DND-41 (cell line): ENCODE results near the gene PHRF1.

Source experiments
- ATAC-seq: fragments of 200-7000 bp; cut with Tn5 transposase; 3 replicates; pipeline ENCODE4 v1.9.1; 2021; ENCODE audit warnings: low read depth; ENCODE audit not compliant: insufficient read depth
- DNase-seq: peaks from one replicate; pipeline ENCODE4 v3.0.0-alpha.2; 2020
- H2AFZ ChIP-seq: 2 replicates; pipeline ENCODE4 v1.6.0; 2012; ENCODE audit warnings: low read depth, low read length
- H3K27ac ChIP-seq: 2 replicates; pipeline ENCODE4 v1.5.1; 2012; ENCODE audit warnings: low read length, inconsistent platforms
- H3K27me3 ChIP-seq: fragments of 200-600 bp; sonication (generic); 2 replicates; pipeline ENCODE4 v1.6.0; 2012; ENCODE audit warnings: low read length, mild to moderate bottlenecking, inconsistent platforms; ENCODE audit not compliant: insufficient read depth, poor library complexity
- H3K36me3 ChIP-seq: 2 replicates; pipeline ENCODE4 v1.5.1; 2012; ENCODE audit warnings: low read length, inconsistent platforms; ENCODE audit not compliant: insufficient read depth
- H3K4me1 ChIP-seq: 2 replicates; pipeline ENCODE4 v1.5.1; 2012; ENCODE audit warnings: mild to moderate bottlenecking, low read length; ENCODE audit not compliant: insufficient read depth
- H3K4me2 ChIP-seq: 2 replicates; pipeline ENCODE4 v1.6.0; 2012; ENCODE audit warnings: mild to moderate bottlenecking, moderate library complexity, low read length, inconsistent platforms; ENCODE audit not compliant: insufficient read depth
- H3K4me3 ChIP-seq, 2 experiments: fragments of 200-600 bp in 1 of 2; shearing (Covaris generic) in 1 of 2; 2 replicates each; pipeline ENCODE4 v1.5.1; 2012 to 2016; ENCODE audit warnings: inconsistent platforms in 2 of 2, low read length in 2 of 2, mild to moderate bottlenecking in 2 of 2, low read depth in 1 of 2, moderate library complexity in 1 of 2
- H3K79me2 ChIP-seq: 2 replicates; pipeline ENCODE4 v1.6.0; 2012; ENCODE audit warnings: low read length, inconsistent platforms; ENCODE audit not compliant: insufficient read depth
- H3K9ac ChIP-seq: 2 replicates; pipeline ENCODE4 v1.6.0; 2012; ENCODE audit warnings: low read depth, mild to moderate bottlenecking, inconsistent platforms, low read length, moderate library complexity
- H3K9me3 ChIP-seq: 2 replicates; pipeline ENCODE4 v1.5.1; 2012; ENCODE audit warnings: low read length, moderate library complexity, mild to moderate bottlenecking, inconsistent platforms; ENCODE audit not compliant: insufficient read depth, severe bottlenecking
- H4K20me1 ChIP-seq: 2 replicates; pipeline ENCODE4 v1.6.0; 2012; ENCODE audit warnings: low read length; ENCODE audit not compliant: insufficient read depth
- EZH2 ChIP-seq: IDR thresholded peaks from 3 replicates; pipeline ENCODE4 v1.6.1; 2012; ENCODE audit warnings: borderline replicate concordance, low read depth, mild to moderate bottlenecking, moderate library complexity, low read length, inconsistent platforms; ENCODE audit not compliant: severe bottlenecking
- TF ChIP-seq, protein P1 (sequence below): IDR thresholded peaks from 2 replicates; pipeline ENCODE4 v1.5.1; 2012; ENCODE audit warnings: borderline replicate concordance, low read length, moderate library complexity, mild to moderate bottlenecking; ENCODE audit not compliant: poor library complexity, severe bottlenecking; ENCODE audit errors: extremely low read depth

Gene PHRF1

DNA sequence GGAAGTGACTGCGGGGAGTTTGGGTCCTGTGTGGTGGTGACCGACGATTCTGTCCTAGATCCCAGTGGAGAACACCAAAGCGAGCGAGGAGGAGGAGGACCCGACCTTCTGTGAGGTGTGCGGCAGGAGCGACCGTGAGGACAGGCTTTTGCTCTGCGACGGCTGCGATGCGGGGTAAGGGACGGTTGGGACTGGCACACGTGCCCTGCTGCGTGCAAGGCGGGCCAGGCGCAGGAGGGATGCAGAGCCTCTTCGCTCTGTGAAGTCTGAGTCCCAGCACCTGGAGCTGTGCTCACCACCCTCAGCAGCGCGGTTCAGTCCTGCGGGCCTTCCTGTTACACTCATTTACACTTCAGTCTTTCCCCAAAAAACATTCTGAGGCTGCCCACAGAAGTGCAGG lies 16.2 kb downstream of the PHRF1 start:
- H3K79me2 ChIP-seq = peaks cover 59% of the 10 kb centered on the region
- TF ChIP-seq EZH2 = no peak
- TF ChIP-seq, protein P1, sequence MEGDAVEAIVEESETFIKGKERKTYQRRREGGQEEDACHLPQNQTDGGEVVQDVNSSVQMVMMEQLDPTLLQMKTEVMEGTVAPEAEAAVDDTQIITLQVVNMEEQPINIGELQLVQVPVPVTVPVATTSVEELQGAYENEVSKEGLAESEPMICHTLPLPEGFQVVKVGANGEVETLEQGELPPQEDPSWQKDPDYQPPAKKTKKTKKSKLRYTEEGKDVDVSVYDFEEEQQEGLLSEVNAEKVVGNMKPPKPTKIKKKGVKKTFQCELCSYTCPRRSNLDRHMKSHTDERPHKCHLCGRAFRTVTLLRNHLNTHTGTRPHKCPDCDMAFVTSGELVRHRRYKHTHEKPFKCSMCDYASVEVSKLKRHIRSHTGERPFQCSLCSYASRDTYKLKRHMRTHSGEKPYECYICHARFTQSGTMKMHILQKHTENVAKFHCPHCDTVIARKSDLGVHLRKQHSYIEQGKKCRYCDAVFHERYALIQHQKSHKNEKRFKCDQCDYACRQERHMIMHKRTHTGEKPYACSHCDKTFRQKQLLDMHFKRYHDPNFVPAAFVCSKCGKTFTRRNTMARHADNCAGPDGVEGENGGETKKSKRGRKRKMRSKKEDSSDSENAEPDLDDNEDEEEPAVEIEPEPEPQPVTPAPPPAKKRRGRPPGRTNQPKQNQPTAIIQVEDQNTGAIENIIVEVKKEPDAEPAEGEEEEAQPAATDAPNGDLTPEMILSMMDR = no peak
- H3K4me2 ChIP-seq = no peak overlapping the region
- no peaks in the 10 kb centered on the region for H3K9me3 ChIP-seq
- H3K4me1 ChIP-seq = no peaks in the 10 kb centered on the region
- H3K36me3 ChIP-seq = peaks cover 98% of the 10 kb centered on the region
- no peak overlapping the region for H3K4me3 ChIP-seq
- H2AFZ ChIP-seq = no peak overlapping the region
- no peak overlapping the region for H3K27ac ChIP-seq
- no peaks in the 10 kb centered on the region for H3K27me3 ChIP-seq
- no peak for DNase-seq
- no peak overlapping the region for H3K9ac ChIP-seq
- no peak for ATAC-seq
- H4K20me1 ChIP-seq = peaks cover 58% of the 10 kb centered on the region

DNA sequence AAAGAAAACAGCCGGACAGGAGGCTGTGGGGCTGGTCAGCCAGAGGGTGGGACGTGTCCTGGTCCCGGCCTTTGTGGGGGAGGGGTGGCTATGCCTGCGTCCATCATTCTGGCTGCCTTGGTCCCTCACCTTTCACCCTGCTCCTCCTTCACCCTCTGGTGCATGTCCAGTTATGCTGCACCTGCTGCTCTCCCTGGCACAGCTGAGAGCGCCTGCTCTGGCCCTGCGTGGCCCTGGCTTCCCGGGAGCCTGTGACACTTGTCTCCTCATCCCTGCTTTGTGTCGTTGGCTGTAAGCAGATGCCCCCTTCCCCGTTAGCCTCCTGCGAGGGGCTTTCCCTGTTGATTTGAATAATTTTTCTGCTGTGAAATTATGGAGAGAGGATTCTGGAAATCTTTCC lies 16.6 kb downstream of the PHRF1 start:
- no peaks in the 10 kb centered on the region for H3K4me1 ChIP-seq
- TF ChIP-seq, protein P1 = no peak
- TF ChIP-seq EZH2 = no peak
- no peak overlapping the region for H3K4me2 ChIP-seq
- H3K27ac ChIP-seq = no peak overlapping the region
- H3K36me3 ChIP-seq = peaks cover 98% of the 10 kb centered on the region
- H3K4me3 ChIP-seq = no peak overlapping the region
- H3K79me2 ChIP-seq = peaks cover 59% of the 10 kb centered on the region
- DNase-seq (no peak), ATAC-seq (no peak)
- H3K9me3 ChIP-seq = no peaks in the 10 kb centered on the region
- H3K27me3 ChIP-seq = no peaks in the 10 kb centered on the region
- no peak overlapping the region for H3K9ac ChIP-seq
- H4K20me1 ChIP-seq = peaks cover 58% of the 10 kb centered on the region
- no peak overlapping the region for H2AFZ ChIP-seq

DNA sequence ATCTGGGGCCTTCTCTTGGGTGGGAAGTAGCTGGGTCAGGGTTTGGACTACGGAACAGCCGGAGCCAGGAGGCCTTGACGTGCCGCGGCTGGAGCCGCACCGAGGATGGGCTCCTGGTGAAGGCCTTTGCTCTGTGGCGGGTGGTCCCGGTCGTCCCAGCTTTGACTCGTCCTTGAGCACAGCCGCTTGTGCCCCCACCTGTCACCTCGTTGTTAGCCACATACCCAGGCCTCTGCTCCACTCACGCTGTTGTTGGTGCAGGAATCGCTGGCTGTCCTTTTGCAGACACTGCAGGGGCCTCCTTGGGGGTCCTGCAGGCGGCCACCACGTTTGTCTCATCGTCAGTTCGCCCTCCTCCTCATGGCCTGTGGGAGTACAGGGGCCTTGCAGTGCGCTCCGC lies 17.1 kb downstream of the PHRF1 start:
- peaks cover 98% of the 10 kb centered on the region for H3K36me3 ChIP-seq

More for the DNA sequence above, 17.1 kb downstream of the PHRF1 start:
- DNase-seq = no peak
- no peak overlapping the region for H3K4me3 ChIP-seq
- no peak for ATAC-seq
- no peak overlapping the region for H2AFZ ChIP-seq
- no peak overlapping the region for H3K27ac ChIP-seq
- H3K9me3 ChIP-seq = no peaks in the 10 kb centered on the region
- peaks cover 60% of the 10 kb centered on the region for H4K20me1 ChIP-seq
- no peak overlapping the region for H3K9ac ChIP-seq
- H3K79me2 ChIP-seq = peaks cover 59% of the 10 kb centered on the region
- no peak overlapping the region for H3K4me2 ChIP-seq
- H3K4me1 ChIP-seq = no peaks in the 10 kb centered on the region
- H3K27me3 ChIP-seq = no peaks in the 10 kb centered on the region
- TF ChIP-seq EZH2 = no peak
- TF ChIP-seq, protein P1 = no peak
